HG03097 (cell line): ENCODE results near the gene GOLGA3.
"Not testable (repeated sequence)": the region's sequence is repeated elsewhere in the genome, so short reads cannot be mapped to it uniquely, and the experiment has no call there.

Source experiments
- ATAC-seq: cut with Tn5 transposase; IDR thresholded peaks from one replicate; pipeline ENCODE4 v1.9.1; 2021; ENCODE audit not compliant: unreplicated experiment, low FRiP score

The GOLGA3 gene

DNA sequence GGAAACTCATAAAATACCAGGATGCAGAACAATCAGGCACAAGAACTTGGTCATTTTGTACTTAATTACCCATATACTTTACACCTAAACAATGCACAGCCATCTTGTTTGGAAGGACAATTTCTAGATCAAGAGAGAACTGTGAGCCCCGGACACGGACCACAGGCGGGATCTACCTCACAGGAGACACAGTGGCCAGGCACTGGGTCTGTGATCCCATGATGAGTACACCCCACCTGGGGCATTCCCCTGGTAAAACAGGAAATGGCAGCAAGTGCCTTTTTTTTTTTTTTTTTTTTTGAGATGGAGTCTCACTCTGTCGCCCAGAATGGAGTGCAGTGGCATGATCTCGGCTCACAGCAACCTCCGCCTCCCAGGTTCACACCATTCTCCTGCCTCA lies 15.2 kb downstream of the GOLGA3 start:
- no peak for ATAC-seq

- ATAC-seq = no peak
Measured at GRCh38 chr12:132812631-132813305, 15.9 kb downstream of the GOLGA3 start.

GRCh38 chr12:132809391-132809790 lies 19.3 kb downstream of the GOLGA3 start:
- not testable (repeated sequence) for ATAC-seq

- ATAC-seq = no peak
Measured at GRCh38 chr12:132807295-132808092, 21.2 kb downstream of the GOLGA3 start.

DNA sequence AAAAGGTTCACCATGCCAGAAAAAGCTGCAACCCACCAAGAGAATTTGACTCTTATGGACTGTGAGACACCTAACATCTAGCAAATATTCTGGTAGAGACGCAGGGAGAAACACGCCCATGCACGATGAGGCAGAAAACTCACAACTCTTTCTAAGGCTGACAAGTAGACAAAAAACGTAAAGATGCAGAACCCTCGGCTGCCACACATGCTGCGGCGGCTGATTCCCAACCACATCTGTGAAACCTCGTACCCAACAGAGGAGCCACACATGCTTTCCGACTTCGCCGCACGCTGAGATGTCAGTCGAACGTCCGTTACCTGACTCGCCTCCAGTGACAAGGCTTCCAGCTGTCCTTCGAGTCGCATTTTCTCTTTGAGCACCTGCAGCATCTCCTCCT lies 21.8 kb downstream of the GOLGA3 start:
- no peak for ATAC-seq

GRCh38 chr12:132804426-132804861 lies 24.2 kb downstream of the GOLGA3 start:
- no peak for ATAC-seq

- no peak for ATAC-seq
Measured at GRCh38 chr12:132803888-132804287, 24.8 kb downstream of the GOLGA3 start.

DNA sequence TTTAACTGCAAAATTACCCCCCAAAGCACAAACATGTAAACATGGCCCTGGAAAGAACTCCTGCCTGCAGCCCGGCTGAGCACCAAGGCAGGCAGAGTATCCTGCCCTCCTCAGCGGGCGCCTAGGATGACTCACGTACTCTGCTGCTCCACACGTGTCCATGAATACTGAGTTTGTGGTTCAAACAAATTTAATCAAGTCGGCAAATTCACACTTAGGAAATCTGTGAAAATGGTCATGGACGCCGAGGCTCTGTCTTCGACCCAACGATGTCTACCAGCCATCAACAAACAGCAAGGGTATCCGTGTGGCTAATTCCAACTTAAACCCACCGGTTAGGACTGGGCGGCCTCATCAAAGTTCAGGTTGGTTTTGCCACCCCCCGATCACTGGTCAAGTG lies 25.5 kb downstream of the GOLGA3 start:
- ATAC-seq = no peak

GRCh38 chr12:132801741-132802140 lies 26.9 kb downstream of the GOLGA3 start:
- ATAC-seq = no peak

DNA sequence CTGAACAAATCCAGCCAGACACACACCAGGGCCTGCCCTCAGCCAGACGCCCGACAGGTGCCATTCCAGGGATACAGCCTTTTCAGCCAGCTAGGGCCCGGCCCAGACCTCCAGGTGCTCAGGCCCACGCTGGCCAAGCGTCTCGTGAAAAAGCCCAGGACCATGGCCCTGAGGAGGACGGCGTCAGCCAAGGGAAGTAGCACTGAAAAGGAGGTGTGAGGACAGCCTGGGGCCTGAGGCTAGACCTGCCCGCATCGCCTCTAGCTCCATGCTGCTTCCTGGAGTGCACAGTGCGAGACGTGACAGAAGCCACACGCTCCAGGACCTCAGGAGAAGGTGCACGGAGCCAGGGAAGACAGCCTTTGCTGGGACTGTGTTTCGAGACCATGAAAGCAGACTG lies 29.8 kb downstream of the GOLGA3 start:
- no peak for ATAC-seq

- no peak for ATAC-seq
Measured at GRCh38 chr12:132797820-132798570, 30.7 kb downstream of the GOLGA3 start.

GRCh38 chr12:132795847-132796246 lies 32.8 kb downstream of the GOLGA3 start:
- ATAC-seq = no peak

- ATAC-seq = not testable (repeated sequence)
Measured at GRCh38 chr12:132791940-132792339, 36.7 kb downstream of the GOLGA3 start.

DNA sequence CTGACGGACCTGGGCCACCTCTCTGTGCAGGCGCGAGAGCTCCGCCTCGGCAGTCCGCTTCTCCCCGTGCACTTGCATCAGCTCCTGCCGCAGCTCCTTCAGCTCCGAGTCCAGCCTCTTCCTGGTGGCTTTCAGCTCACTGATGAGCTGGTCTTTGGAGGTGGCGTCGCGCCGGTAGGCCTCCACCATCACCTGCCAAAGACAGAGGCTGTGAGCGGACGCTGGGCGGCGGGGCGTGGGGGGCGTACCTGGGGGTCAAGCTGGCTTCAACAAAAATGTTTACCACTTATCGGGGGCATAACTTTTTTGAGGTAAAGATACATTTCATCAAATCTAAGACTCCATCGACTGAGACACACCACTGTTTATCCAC lies 39.6 kb downstream of the GOLGA3 start:
- no peak for ATAC-seq

DNA sequence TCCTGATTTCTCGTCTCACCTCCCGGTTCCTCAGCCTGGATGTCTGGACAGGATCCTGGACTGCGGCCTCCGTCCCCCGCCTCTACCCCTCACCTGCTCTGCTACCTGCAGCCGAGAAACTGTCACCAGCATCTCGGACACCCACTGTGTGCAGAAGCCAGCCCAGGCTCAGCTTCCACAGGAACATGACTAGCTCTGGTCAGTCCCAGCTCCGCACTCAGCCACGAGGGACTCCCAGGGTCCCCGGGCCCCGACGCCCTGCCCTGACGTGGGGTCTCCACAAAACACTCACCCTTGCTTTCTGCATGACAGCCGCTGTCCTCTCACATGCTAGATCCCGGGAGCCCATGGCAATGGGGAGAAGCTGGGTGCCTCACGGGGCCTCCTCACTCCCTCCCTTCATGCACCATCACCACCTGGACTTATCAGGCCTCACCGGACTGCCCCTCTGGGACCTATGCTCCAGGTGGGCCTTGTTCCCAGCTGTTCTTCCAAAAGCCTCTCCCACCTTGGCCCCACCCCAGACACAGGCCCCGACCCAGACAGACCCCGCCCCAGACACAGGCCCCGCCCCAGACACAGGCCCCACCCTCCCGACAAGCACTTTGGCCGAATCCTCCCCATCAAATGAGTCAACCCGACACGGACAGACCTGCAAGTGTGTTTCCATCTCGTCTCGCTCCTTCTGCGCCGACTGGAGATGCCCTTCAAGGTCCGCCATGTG lies 40.1 kb downstream of the GOLGA3 start:
- ATAC-seq = no peak

DNA sequence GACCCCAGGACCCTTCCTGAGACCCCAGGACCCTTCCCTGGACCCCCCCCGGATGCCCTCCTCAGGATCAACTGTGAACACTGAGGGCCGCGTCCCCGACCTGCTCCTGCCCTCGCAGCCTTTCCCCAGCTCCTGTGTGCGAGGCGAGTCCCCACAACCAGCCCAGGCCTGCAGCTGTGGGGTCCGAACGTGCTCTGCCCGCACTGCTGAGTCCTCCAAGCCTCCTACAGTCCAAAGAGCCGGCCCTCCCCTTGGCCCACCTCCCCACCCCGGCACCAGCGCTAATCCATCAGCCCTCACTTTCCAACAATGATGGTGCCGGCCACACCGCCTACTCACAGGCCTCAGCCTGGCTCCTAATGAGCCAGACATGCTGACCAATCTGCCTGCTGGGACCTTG lies 40.8 kb downstream of the GOLGA3 start:
- no peak for ATAC-seq

- ATAC-seq = no peak
Measured at GRCh38 chr12:132786192-132786591, 42.5 kb downstream of the GOLGA3 start.

GRCh38 chr12:132784580-132784979 lies 44.1 kb downstream of the GOLGA3 start:
- ATAC-seq = no peak

DNA sequence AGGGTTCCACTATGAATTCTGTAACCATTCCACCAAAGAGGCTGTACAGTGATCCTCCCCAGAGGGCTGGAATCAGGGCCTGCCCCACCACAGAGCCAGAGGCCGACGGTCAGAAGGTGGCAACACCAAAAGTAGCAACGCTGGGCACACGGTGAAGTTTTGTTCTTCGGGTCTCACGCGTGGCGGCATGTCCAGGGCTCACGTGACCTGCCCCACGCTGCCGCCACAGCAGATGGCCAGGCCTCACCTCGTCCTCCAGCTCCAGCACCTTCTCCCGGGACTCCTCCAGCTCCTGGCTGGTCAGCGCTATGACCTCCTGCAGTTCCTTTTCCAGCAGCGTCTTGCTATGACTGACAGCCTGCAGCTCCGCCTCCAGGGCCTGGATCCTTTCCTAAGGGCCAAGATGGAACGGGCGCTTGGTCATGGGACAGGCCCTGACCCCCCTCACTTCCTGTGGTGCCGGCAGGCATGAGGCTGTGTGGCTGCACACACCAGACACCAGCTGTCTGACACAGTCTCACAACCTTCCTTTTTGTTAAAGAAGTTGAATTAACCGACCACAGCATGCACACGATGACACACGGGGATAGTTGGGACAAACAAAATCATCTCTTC lies 44.6 kb downstream of the GOLGA3 start:
- no peak for ATAC-seq

DNA sequence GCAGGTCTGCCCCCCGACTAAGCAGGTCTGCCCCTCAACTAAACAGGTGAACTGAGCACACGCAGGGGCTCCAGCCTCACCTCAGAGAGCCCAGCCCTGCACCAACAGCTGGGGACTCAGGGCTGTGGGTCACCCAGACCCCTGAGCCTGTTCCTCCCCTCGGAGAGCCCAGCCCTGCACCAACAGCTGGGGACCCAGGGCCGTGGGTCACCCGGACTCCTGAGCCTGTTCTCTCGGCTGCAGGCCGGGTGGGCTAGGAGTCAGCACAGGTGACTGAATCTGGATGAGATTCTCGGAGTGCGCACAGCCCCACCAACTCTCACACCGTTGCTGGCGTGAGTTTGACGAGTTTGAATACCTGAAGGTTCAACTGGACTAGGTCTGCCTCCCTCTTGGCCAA lies 46.7 kb downstream of the GOLGA3 start:
- no peak for ATAC-seq
